SK-N-SH treated with all-trans-retinoic acid at 6 μM for 48 hours (cell line): ENCODE measurements around the gene SNAPC3.

Source experiments
- ARNTL ChIP-seq: fragments of 450-650 bp; formaldehyde crosslinking; IDR thresholded peaks from 2 replicates; pipeline ENCODE4 v1.5.0; 2020; ENCODE audit warnings: low read depth, mild to moderate bottlenecking, moderate library complexity, borderline replicate concordance
- BACH2 ChIP-seq: fragments of 250-450 bp; sonication (Bioruptor Pico); IDR thresholded peaks from 2 replicates; pipeline ENCODE4 v1.9.0; 2021; ENCODE audit warnings: mild to moderate bottlenecking, borderline replicate concordance
- CREB5 ChIP-seq: fragments of 250-450 bp; sonication (Bioruptor Pico); IDR thresholded peaks from 2 replicates; pipeline ENCODE4 v1.5.1; 2020; ENCODE audit warnings: low read depth, mild to moderate bottlenecking, moderate library complexity
- CSDC2 ChIP-seq: fragments of 250-450 bp; sonication (Bioruptor Pico); IDR thresholded peaks from 2 replicates; pipeline ENCODE4 v1.5.0; 2020; ENCODE audit warnings: mild to moderate bottlenecking, moderate library complexity
- ISL1 ChIP-seq: fragments of 250-450 bp; sonication (Bioruptor Pico); IDR thresholded peaks from 2 replicates; pipeline ENCODE4 v2.1.2; 2022; ENCODE audit warnings: mild to moderate bottlenecking, moderate library complexity
- PATZ1 ChIP-seq: fragments of 250-450 bp; sonication (Bioruptor Pico); IDR thresholded peaks from 2 replicates; pipeline ENCODE4 v1.8.0; 2020; ENCODE audit warnings: mild to moderate bottlenecking, moderate library complexity, borderline replicate concordance
- PPARA ChIP-seq: fragments of 250-450 bp; sonication (Bioruptor Pico); IDR thresholded peaks from 2 replicates; pipeline ENCODE4 v1.5.0; 2020; ENCODE audit warnings: mild to moderate bottlenecking, borderline replicate concordance
- RARB ChIP-seq: fragments of 250-450 bp; sonication (Bioruptor Pico); IDR thresholded peaks from 2 replicates; pipeline ENCODE4 v1.8.0; 2021; ENCODE audit warnings: mild to moderate bottlenecking, moderate library complexity
- TCF4 ChIP-seq: fragments of 250-450 bp; sonication (Bioruptor Pico); IDR thresholded peaks from 2 replicates; pipeline ENCODE4 v1.8.0; 2021; ENCODE audit warnings: mild to moderate bottlenecking, moderate library complexity, borderline replicate concordance
- TOX ChIP-seq: fragments of 250-450 bp; sonication (Bioruptor Pico); IDR thresholded peaks from 2 replicates; pipeline ENCODE4 v1.8.0; 2021; ENCODE audit warnings: mild to moderate bottlenecking, moderate library complexity, borderline replicate concordance
- ZC3H10 ChIP-seq: fragments of 250-450 bp; sonication (Bioruptor Pico); IDR thresholded peaks from 2 replicates; pipeline ENCODE4 v1.5.1; 2021; ENCODE audit warnings: mild to moderate bottlenecking, moderate library complexity
- ZFP30 ChIP-seq: fragments of 450-650 bp; formaldehyde crosslinking; IDR thresholded peaks from 2 replicates; pipeline ENCODE4 v1.5.0; 2022; ENCODE audit warnings: mild to moderate bottlenecking, moderate library complexity
- ZNF565 ChIP-seq: fragments of 450-650 bp; formaldehyde crosslinking; conservative IDR thresholded peaks from 2 replicates; pipeline ENCODE4 v1.5.0; 2020; ENCODE audit warnings: low read depth, mild to moderate bottlenecking, moderate library complexity
- TF ChIP-seq, protein P1 (sequence below): fragments of 250-450 bp; sonication (Bioruptor Pico); IDR thresholded peaks from 2 replicates; pipeline ENCODE4 v1.8.0; 2021; ENCODE audit warnings: low read depth, mild to moderate bottlenecking, moderate library complexity, borderline replicate concordance

- TF ChIP-seq ISL1 (no peak), ZNF565 (CRISPR knock-in tag) (no peak), TOX (CRISPR knock-in tag) (no peak), TCF4 (no peak), PATZ1 (no peak), ZFP30 (CRISPR knock-in tag) (no peak), CREB5 (no peak), PPARA (CRISPR knock-in tag) (no peak), ZC3H10 (CRISPR knock-in tag) (no peak), BACH2 (CRISPR knock-in tag) (no peak), RARB (CRISPR knock-in tag) (no peak), ARNTL (CRISPR knock-in tag) (no peak), CSDC2 (CRISPR knock-in tag) (no peak)
- TF ChIP-seq, protein P1, sequence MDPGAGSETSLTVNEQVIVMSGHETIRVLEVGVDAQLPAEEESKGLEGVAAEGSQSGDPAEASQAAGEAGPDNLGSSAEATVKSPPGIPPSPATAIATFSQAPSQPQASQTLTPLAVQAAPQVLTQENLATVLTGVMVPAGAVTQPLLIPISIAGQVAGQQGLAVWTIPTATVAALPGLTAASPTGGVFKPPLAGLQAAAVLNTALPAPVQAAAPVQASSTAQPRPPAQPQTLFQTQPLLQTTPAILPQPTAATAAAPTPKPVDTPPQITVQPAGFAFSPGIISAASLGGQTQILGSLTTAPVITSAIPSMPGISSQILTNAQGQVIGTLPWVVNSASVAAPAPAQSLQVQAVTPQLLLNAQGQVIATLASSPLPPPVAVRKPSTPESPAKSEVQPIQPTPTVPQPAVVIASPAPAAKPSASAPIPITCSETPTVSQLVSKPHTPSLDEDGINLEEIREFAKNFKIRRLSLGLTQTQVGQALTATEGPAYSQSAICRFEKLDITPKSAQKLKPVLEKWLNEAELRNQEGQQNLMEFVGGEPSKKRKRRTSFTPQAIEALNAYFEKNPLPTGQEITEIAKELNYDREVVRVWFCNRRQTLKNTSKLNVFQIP (CRISPR knock-in tag), result no peak
Measured at GRCh38 chr9:15392363-15392762, 30.3 kb upstream of the SNAPC3 start.
